ENCODE results near the gene FIBCD1.
A peak's percentile ranks its signal among the peaks of the same experiment; 100 is the strongest.

The FIBCD1 gene

GRCh38 chr9:130918826-130919558 lies 20.1 kb downstream of the FIBCD1 start:
- Histone ChIP-seq H3K4me1 (peaks cover 0 to 93% (median 75%) of the 10 kb centered on the region in 10 experiments; a peak in 17 of 20 replicates), H3K9ac (peak overlapping the region in 3 of 11 experiments; percentile 0 to 13 (median 13); a peak in 2 of 22 replicates), H3K9me3 (replicated peaks in 1 of 11) (no peaks in the 10 kb centered on the region), H4K20me1 (peaks cover 0 to 40% (median 8%) of the 10 kb centered on the region in 11 experiments; a peak in 10 of 22 replicates), H3K4me3 (no peak overlapping the region), H3K27me3 (peaks cover 16 to 54% (median 27%) of the 10 kb centered on the region in 11 experiments), H3K27ac (no peak overlapping the region), H3K36me3 (no peaks in the 10 kb centered on the region), H3K4me2 (peak overlapping the region in 9 of 11 experiments; percentile 21 to 80 (median 61); a peak in 17 of 22 replicates)
- TF ChIP-seq Cebpa-rat (IDR thresholded peaks at IDR 0.05) = no peak

DNA sequence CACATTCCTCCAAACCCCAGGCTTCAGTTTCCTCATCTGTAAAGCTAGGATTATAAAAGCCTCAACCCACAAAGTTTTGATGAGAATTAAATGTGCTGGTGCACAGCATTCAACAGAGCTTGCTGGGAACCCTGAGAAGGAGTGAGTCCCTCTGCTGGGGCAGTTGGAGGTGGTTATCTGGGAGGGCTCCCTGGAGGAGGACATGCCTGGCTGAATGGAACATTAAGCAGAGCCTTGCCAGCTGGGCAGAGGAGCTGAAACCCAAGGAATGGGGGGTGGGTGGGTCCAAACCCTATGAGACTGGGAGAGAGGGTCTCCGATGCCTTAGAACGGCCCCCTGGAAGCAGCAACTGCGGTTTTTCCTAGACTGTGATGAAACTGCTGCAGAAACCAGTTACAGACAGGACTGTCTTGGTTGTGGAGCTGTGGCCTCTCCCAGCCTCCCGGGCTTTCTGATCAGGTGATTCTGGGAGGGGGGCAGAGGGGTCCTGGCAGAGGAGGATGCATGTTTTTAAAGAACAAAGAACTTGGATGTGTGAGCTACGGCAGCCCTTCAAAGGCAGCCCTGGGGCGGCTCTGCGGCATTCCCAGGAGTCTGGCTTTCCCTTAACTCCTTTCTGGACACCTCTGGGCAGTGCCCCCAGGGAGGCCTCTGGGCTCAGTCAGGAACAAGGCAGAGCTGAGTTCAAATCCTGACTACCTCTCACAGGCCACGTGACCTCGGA lies 20.8 kb downstream of the FIBCD1 start:
- Histone ChIP-seq H3K27me3 (peaks cover 16 to 57% (median 27%) of the 10 kb centered on the region in 11 experiments), H3K9me3 (replicated peaks in 1 of 11) (no peaks in the 10 kb centered on the region), H3K4me2 (peak overlapping the region in 7 of 11 experiments; percentile 60 to 80 (median 65); a peak in 13 of 22 replicates), H3K4me1 (peaks cover 3 to 99% (median 82%) of the 10 kb centered on the region in 10 experiments; a peak in 19 of 20 replicates), H3K27ac (no peak overlapping the region), H4K20me1 (peaks cover 0 to 45% (median 12%) of the 10 kb centered on the region in 11 experiments; a peak in 12 of 22 replicates), H3K4me3 (no peak overlapping the region), H3K9ac (no peak overlapping the region), H3K36me3 (no peaks in the 10 kb centered on the region)
- TF ChIP-seq Cebpa-rat (IDR thresholded peaks at IDR 0.05) = no peak

DNA sequence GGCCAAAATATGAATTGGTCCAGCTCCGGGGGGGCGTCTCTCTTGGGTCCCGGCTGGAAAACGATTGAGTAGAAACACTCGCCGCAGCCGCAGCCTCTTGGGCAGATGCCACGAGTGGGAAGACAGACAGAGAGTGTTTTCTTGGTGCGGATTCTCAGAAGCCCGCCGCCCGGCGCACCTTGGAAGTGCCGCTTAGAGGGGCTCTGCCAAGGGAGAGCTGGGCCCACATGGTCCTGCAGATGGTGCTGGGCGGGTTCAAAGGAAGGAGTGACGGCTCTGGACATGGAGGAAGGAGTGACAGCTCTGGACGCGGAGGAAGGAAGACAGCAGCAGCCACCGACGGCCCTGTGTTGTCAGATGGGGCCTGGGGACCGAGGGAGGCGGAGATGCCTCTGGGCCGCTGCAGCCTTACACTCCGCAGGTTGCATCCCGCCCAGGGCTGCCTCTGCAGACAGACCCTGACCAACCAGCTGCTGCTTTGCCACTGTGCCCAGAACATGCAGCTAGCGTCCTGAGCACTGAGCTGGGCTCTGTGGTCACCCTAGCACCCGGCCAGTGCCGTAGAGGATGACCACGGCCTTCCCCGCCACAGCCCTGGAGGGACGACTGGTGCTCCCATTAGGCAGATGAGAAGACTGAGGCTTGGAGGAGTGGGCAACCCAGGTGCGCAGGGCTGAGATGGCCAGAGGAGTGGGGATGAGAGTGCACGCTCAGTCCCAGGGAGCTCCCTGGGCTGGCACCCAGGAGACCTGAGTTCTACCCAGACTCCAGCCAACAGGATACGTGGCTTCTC lies 21.7 kb downstream of the FIBCD1 start:
- Histone ChIP-seq H3K36me3 (no peaks in the 10 kb centered on the region), H3K4me3 (no peak overlapping the region), H3K4me2 (peak overlapping the region in 8 of 11 experiments; percentile 28 to 80 (median 60); a peak in 13 of 22 replicates), H4K20me1 (peaks cover 0 to 44% (median 12%) of the 10 kb centered on the region in 11 experiments; a peak in 12 of 22 replicates), H3K4me1 (peaks cover 11 to 99% (median 83%) of the 10 kb centered on the region in 10 experiments), H3K27ac (no peak overlapping the region), H3K9ac (no peak overlapping the region), H3K9me3 (replicated peaks in 1 of 11) (no peaks in the 10 kb centered on the region), H3K27me3 (peaks cover 10 to 57% (median 19%) of the 10 kb centered on the region in 11 experiments)
- TF ChIP-seq Cebpa-rat (IDR thresholded peaks at IDR 0.05) = no peak

DNA sequence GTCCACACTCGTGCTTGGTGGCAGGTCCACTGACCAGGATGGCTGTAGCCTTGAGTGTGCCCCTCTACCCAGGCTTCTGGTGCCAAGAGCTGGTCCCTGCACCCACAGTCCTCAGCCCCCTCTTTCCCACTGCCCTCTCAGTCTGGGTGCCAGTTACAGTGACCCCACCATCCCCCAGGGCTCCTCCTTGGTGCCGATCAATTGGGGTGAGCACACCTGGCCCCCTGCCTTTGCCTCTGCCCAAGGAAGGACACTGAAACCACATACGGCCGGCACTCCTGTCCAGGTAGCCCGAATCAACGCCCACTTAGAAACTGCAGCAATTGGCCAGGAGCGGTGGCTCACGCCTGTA lies 24.0 kb downstream of the FIBCD1 start:
- H3K9ac ChIP-seq = peak overlapping the region in 1 of 11 experiments; percentile 78; a peak in 1 of 22 replicates
- TF ChIP-seq Cebpa-rat (IDR thresholded peaks at IDR 0.05) = no peak
- H3K4me3 ChIP-seq = no peak overlapping the region
- peaks cover 0 to 37% (median 12%) of the 10 kb centered on the region in 11 experiments; a peak in 11 of 22 replicates for H4K20me1 ChIP-seq
- H3K4me2 ChIP-seq = peak overlapping the region in 8 of 11 experiments; percentile 85 to 97 (median 91); a peak in 15 of 22 replicates
- peaks cover 0 to 41% (median 8%) of the 10 kb centered on the region in 11 experiments; a peak in 9 of 22 replicates for H3K27me3 ChIP-seq
- peaks cover 11 to 93% (median 77%) of the 10 kb centered on the region in 10 experiments for H3K4me1 ChIP-seq
- H3K36me3 ChIP-seq = no peaks in the 10 kb centered on the region
- H3K9me3 ChIP-seq (replicated peaks in 1 of 11) = no peaks in the 10 kb centered on the region
- peak overlapping the region in 2 of 11 experiments; percentile 56 to 86; a peak in 3 of 22 replicates for H3K27ac ChIP-seq

DNA sequence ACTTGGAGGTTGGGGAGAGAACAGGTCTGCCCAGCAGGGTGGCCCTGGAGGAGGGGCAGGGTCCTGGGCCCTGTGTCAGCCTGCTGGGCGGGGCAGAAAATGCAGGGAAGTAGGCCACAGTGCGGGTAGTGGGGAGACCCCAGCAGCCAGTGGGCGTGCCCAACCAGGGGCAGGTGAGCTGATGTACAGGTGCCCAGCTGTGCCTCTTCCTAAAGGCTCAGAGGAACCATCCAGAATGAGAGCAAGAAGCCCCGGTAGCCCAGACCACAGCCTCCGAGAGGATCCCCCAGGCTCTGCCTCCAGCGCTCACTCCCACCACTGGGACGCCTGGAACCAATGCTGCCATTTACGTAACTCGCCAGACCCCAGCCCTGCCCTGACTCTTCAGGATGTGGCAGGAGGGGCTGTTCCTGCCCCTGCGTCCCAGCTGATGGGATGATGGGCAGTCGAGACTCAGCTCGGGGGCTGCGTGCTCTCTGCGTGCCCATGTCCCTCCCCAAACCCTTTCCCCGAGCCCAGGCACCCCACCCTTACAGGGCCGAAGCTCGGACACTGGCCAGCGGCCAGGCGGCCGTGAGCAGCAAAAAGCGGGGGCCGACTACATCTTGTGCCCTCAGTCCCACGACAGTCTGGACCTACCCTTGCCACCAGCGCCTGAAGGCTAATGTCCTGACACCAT lies 24.5 kb downstream of the FIBCD1 start:
- TF ChIP-seq Cebpa-rat (IDR thresholded peaks at IDR 0.05) = no peak
- H3K4me2 ChIP-seq = peak overlapping the region in 9 of 11 experiments; percentile 85 to 97 (median 89); a peak in 18 of 22 replicates
- no peaks in the 10 kb centered on the region for H3K36me3 ChIP-seq
- peak overlapping the region in 4 of 11 experiments; percentile 31 to 78 (median 69); a peak in 5 of 22 replicates for H3K9ac ChIP-seq
- peak overlapping the region in 4 of 11 experiments; percentile 55 to 86 (median 65); a peak in 7 of 22 replicates for H3K27ac ChIP-seq
- peaks cover 11 to 88% (median 73%) of the 10 kb centered on the region in 10 experiments for H3K4me1 ChIP-seq
- H3K9me3 ChIP-seq (replicated peaks in 1 of 11) = no peaks in the 10 kb centered on the region
- peaks cover 0 to 33% (median 11%) of the 10 kb centered on the region in 11 experiments; a peak in 11 of 22 replicates for H4K20me1 ChIP-seq
- H3K4me3 ChIP-seq = peak overlapping the region in 1 of 10 experiments; percentile 32; a peak in 2 of 20 replicates
- H3K27me3 ChIP-seq = peaks cover 0 to 39% (median 8%) of the 10 kb centered on the region in 11 experiments; a peak in 9 of 22 replicates

- Histone ChIP-seq H3K9me3 (replicated peaks in 1 of 11) (no peaks in the 10 kb centered on the region), H3K4me3 (peak overlapping the region; percentile 22 to 49 (median 34); a peak in 9 of 20 replicates), H3K4me1 (peaks cover 11 to 80% (median 65%) of the 10 kb centered on the region in 10 experiments), H3K36me3 (no peaks in the 10 kb centered on the region), H3K9ac (peak overlapping the region in 10 of 11 experiments; percentile 33 to 78 (median 48); a peak in 15 of 22 replicates), H4K20me1 (peaks cover 0 to 26% (median 11%) of the 10 kb centered on the region in 11 experiments; a peak in 11 of 22 replicates), H3K4me2 (peak overlapping the region; percentile 77 to 97 (median 87)), H3K27me3 (peaks cover 0 to 32% (median 4%) of the 10 kb centered on the region in 11 experiments; a peak in 9 of 22 replicates), H3K27ac (peak overlapping the region in 6 of 11 experiments; percentile 23 to 86 (median 78); a peak in 10 of 22 replicates)
- no peak for TF ChIP-seq Cebpa-rat (IDR thresholded peaks at IDR 0.05)
Observed at GRCh38 chr9:130913599-130914416, 25.2 kb downstream of the FIBCD1 start.
